HepG2 (cell line): ENCODE measurements around the gene TPPP3. TPM values are rescaled to one million over a fixed set of nuclear protein-coding genes. Genes with fewer than 3 reads are reported as not detected.

Experiments
- AHDC1 ChIP-seq: sonication (generic); formaldehyde crosslinking; IDR thresholded peaks from 2 replicates; pipeline ENCODE4 v1.5.1; 2020; ENCODE audit warnings: mild to moderate bottlenecking, missing genetic modification reagents, borderline replicate concordance
- BCL3 ChIP-seq: sonication (generic); formaldehyde crosslinking; IDR thresholded peaks from 2 replicates; pipeline ENCODE4 v1.5.1; 2020; ENCODE audit warnings: mild to moderate bottlenecking, missing genetic modification reagents, moderate library complexity
- FOXA3 ChIP-seq: IDR thresholded peaks from 2 replicates; pipeline ENCODE4 v1.6.1; 2016; ENCODE audit warnings: missing genetic modification reagents, missing compliant biosample characterization
- HNF4A ChIP-seq: sonication (generic); formaldehyde crosslinking; IDR thresholded peaks from 2 replicates; pipeline ENCODE4 v1.4.0; 2020; ENCODE audit warnings: missing genetic modification reagents
- ISL2 ChIP-seq: sonication (generic); formaldehyde crosslinking; IDR thresholded peaks from 2 replicates; pipeline ENCODE4 v1.5.0; 2020; ENCODE audit warnings: missing genetic modification reagents
- MEIS2 ChIP-seq: sonication (generic); formaldehyde crosslinking; IDR thresholded peaks from 2 replicates; pipeline ENCODE4 v1.9.0; 2021; ENCODE audit warnings: mild to moderate bottlenecking, missing genetic modification reagents
- MXD4 ChIP-seq: IDR thresholded peaks from 2 replicates; pipeline ENCODE4 v1.6.1; 2016; ENCODE audit warnings: mild to moderate bottlenecking, missing biosample characterization, missing genetic modification reagents
- NFKB2 ChIP-seq: sonication (generic); formaldehyde crosslinking; IDR thresholded peaks from 2 replicates; pipeline ENCODE4 v1.4.0; 2020; ENCODE audit warnings: missing genetic modification reagents, borderline replicate concordance
- NKX3-1 ChIP-seq: sonication (generic); formaldehyde crosslinking; IDR thresholded peaks from 2 replicates; pipeline ENCODE4 v1.5.0; 2020; ENCODE audit warnings: missing genetic modification reagents
- NR2F6 ChIP-seq, 2 experiments: IDR thresholded peaks; 2 replicates each; pipeline ENCODE4 v1.6.1; 2016; ENCODE audit warnings: antibody characterized with exemption in 1 of 2, mild to moderate bottlenecking in 1 of 2
- SKI ChIP-seq: fragments of 450-650 bp; IDR thresholded peaks from one replicate; pipeline ENCODE4 v1.6.1; 2018; ENCODE audit warnings: mild to moderate bottlenecking; ENCODE audit not compliant: partially characterized antibody
- SP1 ChIP-seq, 2 experiments: fragments of 450-650 bp in 1 of 2; sonication (generic) in 1 of 2; formaldehyde crosslinking in 1 of 2; IDR thresholded peaks; 2 replicates each; pipeline versions ENCODE4 v1.4.0 to v1.6.1; 2016 to 2020; ENCODE audit warnings: missing genetic modification reagents in 1 of 2
- TEAD3 ChIP-seq: optimal IDR thresholded peaks from 2 replicates; pipeline ENCODE3; 2016; ENCODE audit warnings: borderline replicate concordance
- ZFY ChIP-seq: sonication (generic); formaldehyde crosslinking; IDR thresholded peaks from 2 replicates; pipeline ENCODE4 v1.4.0; 2020; ENCODE audit warnings: missing genetic modification reagents
- ZMYM2 ChIP-seq: sonication (generic); formaldehyde crosslinking; IDR thresholded peaks from 2 replicates; pipeline ENCODE4 v1.8.0; 2022; ENCODE audit warnings: mild to moderate bottlenecking, missing genetic modification reagents
- ZNF256 ChIP-seq: sonication (generic); formaldehyde crosslinking; conservative IDR thresholded peaks from 2 replicates; pipeline ENCODE4 v1.4.0; 2020; ENCODE audit warnings: missing genetic modification reagents
- polyA plus RNA-seq, 8 experiments: library from polyadenylated mRNA; depleted of rRNA in 3 of 8; stranded (reverse) in 7 of 8; unstranded in 1 of 8; fragments of >200 nt; fragmentation: Illumina TruSeq in 4 of 8; extraction: Trizol in 4 of 8; gene quantifications; 2 replicates each; pipeline versions ENCODE4 v1.2.1 to v1.2.3, GENCODE V29; 2011 to 2016; ENCODE audit warnings: low read depth in 4 of 8, missing spikeins in 1 of 8, mixed read lengths in 1 of 8; ENCODE audit not compliant: insufficient read depth in 1 of 8
- total RNA-seq, 5 experiments: library from RNA; depleted of rRNA; stranded (reverse); fragments of >200 nt; fragmentation: Illumina TruSeq; extraction: Trizol; gene quantifications; 2 replicates each; pipeline ENCODE4 v1.2.3, GENCODE V29; 2016; ENCODE audit warnings: low read depth in 1 of 5

Gene TPPP3
- total and polyA plus RNA-seq, 2 of the 13 experiments (the other 11 are each of a cell fraction or from before 2014, with no cell fraction given), result 0.16 to 0.44 TPM

GRCh38 chr16:67396159-67397035 lies 3.1 kb upstream of the TPPP3 start (continued):
- TF ChIP-seq AHDC1 (no peak), FOXA3 (CRISPR knock-in tag) (0 out of 2 replicates have a peak, but pooled peaks have one; percentile 13), MEIS2 (CRISPR knock-in tag) (0 out of 2 replicates have a peak, but pooled peaks have one; percentile 22), BCL3 (0 out of 2 replicates have a peak, but pooled peaks have one; percentile 62), SKI (peak; percentile 46), HNF4A (peak; percentile 23; the same call in 1 of the 2 replicates), TEAD3 (CRISPR knock-in tag) (peak; percentile 49), MXD4 (CRISPR knock-in tag) (no peak), ISL2 (CRISPR knock-in tag) (no peak), ZFY (peak; percentile 45), NKX3-1 (0 out of 2 replicates have a peak, but pooled peaks have one; percentile 33), SP1 (IDR thresholded peaks at IDR 0.05) (no peak), SP1 (CRISPR knock-in tag; IDR thresholded peaks at IDR 0.05) (peak; percentile 56; the same call in 1 of the 2 replicates), NFKB2 (CRISPR knock-in tag) (0 out of 2 replicates have a peak, but pooled peaks have one; percentile 14), NR2F6 (IDR thresholded peaks at IDR 0.05) (peak; percentile 69), NR2F6 (CRISPR knock-in tag; IDR thresholded peaks at IDR 0.05) (peak; percentile 70), ZNF256 (CRISPR knock-in tag) (0 out of 2 replicates have a peak, but pooled peaks have one; percentile 19), ZMYM2 (CRISPR knock-in tag) (no peak)
